ENCODE measurements around the gene KCNJ12.
A peak's percentile ranks its signal among the peaks of the same experiment; 100 is the strongest.

The KCNJ12 gene

DNA sequence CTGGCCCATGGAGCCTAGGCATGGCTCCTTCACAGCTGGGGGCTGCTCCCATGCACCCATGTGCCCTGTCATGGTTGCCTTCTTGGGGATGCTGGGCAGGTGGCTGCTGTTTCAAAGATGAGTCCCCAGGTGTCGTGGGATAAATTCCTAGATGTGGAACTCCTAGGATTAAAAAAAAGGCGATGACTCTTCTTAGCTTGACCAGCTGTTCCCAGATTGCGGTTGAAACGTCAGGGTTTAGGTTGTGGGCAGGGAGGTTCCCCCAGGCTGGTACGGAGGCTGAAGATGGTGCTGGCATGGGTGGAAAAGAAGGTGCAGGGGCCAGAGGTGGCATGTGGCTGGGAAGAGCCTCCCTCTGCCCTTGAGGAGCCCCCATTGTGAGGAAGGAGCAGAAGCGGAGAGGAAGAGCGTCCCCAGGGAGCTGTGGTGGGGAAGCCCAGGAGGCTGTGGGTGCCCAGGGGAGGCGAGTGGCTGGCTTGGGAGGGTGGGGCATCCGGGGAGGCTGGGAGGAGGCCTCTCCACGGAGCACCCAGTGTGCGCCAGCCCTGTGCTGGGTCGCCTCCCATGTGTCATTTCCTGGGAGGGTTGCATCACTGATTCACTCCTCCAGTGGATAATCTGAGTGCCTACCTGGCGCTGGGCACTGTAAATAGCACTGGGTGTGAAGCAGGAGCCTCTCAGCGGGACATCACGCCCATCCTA lies 7.5 kb upstream of the KCNJ12 start:
- no peak for DNase-seq (ENCODE audit: low read depth)

DNA sequence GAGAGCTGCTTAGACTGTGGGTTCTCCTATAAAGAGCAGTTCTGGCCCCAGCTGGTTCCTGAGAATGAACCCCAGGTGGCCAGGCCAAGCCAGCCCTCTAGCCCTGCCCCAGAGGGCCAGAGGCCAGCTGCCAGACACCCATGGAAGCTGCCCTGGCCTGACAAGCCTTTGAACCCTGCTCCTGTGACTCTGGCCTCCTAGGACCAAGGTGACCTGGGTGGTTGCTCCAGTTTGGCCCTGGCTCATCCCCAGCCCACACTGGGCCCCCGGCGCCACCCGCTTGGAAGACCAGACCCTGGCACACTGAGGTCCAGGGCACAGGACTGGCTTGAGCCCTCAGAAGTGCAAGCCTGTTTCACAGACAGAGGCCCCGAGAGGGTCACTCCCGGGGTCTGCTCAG lies 6.8 kb upstream of the KCNJ12 start:
- DNase-seq (ENCODE audit: low read depth) = no peak

DNA sequence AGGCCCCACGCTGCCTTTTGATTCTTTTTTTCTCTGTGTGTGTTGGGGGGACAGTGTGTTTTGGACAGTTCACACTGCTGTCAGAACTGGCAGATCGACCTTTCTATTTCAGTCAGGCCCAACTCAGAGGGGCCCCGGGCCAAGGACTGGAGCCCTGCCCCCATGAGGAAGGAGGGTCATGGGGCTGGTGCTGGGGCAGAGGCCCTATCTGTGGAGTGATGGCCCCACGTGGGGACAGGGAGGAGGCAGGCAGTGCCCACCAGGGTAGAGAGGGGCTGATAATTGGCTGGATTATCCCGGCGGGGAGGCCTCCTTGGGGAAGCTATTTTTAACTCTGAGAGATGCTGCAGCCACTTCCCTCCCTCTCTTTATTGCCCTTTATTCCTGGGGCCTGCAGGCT lies 5.7 kb upstream of the KCNJ12 start:
- peak; percentile 17 for DNase-seq (ENCODE audit: low read depth)

DNA sequence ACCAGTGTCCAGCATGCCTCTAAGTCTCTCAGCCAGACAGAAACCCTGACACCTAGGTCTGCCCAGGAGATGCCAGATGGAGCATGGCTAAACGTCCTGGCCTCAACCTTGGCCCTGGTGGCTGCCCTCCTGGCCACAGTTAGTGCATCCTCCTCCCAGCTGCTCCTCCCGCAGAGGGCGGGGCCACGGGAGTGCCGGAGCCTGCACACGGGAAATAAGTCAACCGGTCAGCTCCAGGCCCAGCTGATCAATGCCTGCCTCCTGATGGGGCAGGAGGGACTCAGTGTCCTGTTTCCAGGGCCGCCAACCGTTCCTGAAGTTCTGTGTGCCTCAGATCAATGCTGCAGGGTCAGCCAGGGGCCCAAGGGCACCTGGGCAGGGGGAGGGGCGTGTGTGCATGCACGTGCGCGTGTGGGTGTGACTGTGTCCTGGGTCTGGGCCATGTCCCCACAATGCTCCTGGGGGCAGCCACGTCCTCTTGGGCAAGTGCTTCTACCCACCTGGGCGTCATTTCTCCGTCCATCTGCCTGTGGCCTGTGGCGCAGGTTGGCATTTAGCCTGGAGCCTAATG lies 4.6 kb upstream of the KCNJ12 start:
- no peak for DNase-seq (ENCODE audit: low read depth)

DNA sequence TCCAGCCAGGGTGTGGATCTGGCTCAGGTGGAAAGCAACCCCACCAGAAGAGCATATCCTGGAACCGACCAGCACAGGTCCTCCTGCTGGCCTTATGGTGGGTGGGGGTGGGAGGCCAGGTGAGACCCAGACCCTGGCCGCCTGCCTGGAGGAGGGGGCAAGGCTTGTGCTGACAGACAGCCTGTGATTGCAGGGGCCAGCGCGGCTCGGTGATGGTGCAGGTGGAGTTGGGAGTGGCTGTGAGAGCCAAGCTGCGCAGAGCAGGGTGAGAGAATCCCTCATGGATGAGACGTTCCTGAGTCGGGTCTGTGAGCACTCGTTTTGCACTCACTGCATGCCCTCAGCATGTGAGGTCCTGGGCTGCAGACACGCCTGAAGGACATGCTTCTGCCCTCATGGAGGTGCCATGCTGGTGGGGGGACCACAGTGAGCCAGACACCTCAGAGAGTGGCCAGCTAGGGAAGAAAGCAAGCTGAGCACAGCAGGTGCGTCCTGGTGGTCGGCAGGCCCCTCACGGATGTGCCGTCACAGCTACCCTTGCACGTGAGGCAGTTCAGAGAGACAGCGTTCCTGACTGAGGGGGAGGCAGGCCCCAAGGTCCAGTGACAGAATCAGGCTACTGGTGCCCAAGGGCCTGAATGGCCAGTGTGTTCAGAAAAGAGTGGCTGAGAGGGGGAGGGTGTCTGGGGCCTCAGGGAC lies 3.8 kb upstream of the KCNJ12 start:
- DNase-seq (ENCODE audit: low read depth) = no peak

DNA sequence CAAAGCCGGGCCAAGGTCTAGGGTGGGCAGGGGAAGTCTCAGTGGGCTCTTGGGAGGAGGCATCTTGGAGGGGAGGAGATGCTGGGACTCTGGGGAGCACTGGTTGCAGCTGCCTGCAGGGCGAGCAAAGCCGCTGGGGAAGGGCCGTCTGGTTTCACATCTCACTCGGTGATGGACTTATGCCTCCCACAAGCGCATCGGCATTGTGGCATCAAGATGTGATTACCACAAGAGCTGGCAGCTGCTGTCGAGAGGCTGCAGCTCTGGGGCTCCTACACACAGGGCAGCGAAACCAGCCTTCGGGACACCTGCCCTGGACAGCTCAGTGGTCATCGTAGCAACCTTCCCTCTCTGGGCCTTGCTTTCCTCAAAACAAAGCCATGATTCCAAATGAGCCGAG lies 3.1 kb upstream of the KCNJ12 start:
- DNase-seq (ENCODE audit: low read depth) = no peak

DNA sequence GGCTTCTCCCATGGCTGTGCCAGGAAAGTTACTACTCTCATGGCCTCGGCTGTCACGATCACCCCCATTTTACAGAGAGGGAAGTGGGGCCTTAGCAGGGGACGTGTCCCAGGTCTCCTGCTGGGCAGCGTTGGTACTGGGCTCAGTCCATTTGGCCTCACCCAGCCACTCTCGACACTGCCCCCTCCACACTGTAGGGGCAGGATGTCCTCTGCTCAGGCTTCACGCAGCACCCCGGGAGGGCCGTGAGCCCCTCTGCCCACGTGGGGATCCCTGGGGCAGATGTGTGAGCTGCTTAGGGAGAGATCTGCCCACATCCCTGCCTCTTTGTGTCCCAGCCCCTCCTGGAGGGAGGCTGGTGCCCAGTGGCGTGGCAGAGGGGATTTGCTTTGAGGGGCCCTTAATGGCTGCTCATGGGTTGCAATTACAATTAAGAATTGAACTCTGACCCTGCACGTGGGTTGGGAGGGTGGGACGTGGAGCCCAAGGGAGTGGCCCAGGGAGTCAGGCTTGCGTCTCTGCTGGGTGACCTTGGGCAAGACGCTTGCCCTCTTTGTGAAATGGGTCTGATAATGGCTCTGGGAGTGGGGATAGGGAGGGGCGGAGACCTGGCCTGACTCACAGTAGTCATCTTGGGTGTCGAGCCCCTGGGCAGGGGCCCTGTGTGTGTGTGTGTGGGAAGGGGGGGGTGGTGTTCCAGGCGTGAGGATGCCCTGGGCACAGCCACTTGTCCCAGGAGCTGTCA lies 2.3 kb upstream of the KCNJ12 start:
- DNase-seq (ENCODE audit: low read depth) = no peak

DNA sequence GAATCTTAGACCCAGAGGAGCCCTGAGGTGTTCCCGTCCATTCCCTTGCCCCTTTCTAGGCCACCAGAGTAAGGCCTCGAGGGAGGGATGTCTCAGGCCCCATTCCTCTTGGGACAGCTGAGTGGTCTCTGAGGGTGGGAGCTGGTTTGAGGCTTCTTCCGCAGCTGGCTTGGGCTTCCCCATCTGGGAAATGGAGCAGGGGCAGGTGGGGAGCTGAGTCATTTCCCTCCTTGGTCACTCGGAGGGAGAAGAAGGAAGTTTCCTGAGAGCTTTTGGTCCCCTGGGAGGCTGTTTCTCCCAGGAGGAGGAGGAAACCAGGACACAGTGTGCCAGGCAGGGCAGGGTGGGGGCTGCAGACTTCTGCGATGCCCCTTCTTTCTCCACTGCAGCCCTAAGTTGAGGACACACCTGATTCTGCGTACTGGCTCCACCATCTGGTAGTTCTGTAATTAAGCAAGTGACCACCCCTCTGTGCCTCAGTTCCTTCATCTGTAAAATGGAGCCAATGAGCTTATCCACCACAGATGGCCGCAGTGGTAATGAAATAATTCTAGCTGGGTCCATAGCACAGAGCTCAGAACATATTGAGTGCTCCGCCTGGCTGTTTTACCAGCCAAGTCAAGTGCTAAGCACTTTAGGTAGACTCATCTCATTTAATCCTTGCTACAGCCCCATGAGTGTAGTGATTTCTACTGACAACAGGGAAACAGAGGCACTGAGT lies 1.6 kb upstream of the KCNJ12 start:
- no peak for DNase-seq (ENCODE audit: low read depth)

DNA sequence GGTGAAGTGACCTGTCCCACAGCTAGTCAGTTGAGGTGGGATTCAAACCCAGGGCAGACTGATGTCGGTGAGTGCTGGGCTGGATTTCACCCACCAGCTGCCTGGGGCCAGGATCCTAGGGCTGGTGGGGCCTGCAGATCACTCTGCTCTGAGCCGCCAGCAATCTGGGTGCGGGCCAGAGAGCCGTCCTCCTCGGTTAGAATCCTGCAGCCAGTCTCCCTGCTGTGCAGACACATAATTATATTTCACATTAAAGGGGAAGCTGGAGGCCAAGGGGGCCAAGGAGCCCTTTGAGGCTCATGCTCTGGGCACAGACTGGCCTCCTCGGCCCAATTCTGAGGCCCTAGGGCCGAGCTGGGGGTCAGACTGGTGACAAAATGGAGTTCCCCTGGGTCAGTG lies 996 bp upstream of the KCNJ12 start:
- no peak for DNase-seq (ENCODE audit: low read depth)

DNA sequence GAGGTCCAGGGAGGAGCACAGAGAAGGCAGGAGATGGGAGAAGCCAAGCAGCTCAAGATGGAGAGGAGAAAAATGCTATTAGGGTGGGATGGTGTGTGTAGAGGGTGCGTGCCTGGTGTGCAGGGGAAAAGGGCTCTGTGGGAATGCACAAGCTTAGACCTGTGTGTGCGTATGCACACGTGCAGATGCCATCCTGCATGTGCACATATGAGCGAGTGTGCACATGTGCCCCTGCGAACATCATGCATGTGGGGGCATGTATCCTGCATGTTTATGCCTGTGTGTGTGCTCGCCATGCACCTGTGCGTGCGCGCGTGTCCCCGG lies 438 bp upstream of the KCNJ12 start:
- DNase-seq (ENCODE audit: low read depth) = no peak

DNA sequence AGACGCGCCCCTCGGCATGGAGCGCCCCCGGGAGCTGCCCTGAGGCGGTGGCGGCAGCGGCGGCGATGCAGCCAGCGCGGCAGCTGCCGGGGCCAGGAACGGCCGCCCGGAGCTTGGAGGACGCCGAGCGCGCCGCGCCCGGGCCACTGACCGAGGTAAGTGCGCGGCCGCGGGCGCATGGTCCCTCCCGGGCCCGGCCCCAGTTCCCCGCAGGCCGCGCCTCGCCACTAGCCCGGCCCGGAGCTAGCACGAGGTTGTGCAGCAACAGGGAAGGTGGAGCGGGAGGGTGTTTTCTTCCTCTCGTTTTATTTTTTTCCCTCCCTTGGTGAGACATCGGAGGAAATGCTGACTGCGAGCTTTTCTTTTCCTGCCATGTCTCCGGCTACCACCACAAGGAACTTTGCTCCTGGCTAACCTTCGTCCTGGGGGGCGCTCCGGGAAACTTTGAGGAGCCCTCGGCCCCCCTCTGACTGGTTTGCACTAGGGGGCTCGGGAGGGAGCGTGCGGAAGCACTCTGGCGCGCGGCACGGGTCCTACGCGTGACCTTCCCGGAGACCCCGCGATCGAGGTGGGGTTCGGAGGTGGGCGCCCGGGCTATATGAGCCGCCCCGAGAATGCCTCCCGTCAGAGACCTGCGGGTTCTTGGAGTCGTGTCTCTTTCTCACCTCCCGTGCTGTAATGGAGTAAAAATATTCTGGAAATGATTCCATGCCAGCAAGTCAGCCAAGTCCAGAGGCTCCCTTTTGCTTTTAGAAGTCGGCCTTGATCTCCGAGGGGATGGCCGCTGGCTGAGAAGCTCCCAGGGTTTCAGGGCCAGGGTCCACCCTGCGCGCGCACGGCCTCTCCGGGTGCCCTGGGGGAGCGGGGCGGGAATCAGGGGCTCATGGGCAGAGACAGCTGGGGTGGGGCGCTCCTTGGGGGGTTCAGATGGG lies 868 bp downstream of the KCNJ12 start:
- peak; percentile 40 for DNase-seq (ENCODE audit: low read depth)

DNA sequence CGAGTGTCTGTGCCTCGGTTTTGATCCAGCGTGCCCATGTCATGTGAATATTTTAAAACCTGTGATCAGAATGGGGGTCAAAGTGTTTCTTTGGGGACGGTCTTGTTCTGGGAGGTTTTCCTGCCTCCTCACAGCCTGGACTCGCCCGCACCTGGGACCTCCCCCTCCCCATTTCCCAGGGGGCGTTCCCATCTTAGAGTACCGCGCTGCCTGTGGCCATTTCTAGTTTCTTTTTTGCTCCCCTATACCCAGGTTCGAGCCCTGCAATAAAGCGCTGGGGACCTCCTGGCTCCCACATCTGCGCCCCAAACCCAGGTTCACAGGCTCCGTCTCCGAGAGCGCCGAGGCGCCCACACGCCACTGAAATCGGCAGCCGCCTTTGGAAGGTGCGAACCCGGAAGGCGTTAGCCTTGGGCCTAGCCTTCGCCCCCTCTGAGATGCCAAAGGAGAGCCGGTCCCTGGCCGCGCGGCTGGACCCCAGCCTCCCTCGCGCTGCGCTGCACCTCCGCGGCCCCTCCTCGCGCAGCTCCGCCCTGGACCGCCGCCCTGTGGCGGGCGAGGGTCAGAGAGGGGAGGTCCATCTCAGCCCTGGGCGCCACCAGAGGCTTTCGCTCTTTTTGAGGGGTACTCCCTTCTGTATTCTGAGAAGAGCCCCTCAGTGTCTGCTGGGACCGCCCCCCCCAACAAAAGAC lies 1.7 kb downstream of the KCNJ12 start:
- no peak for DNase-seq (ENCODE audit: low read depth)

DNA sequence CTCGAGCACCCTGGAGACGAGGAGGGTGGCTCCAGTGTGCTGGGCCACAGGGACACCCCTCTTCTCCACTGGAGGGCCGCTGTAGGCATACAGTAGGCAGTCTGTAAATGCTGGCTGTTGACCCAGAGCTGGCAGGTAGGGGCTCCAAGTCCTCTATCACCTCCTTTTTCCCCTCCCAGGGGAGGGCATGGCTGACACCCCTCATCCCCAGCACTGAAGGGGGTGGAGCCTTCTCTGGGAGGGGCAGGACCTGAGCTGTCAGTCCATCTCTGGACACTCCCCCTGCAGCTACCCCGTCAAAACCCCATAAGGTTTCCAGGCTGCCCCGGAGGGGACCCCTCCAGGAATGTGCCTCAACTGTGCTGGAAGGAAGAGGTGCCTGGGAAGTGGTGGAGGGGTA lies 2.4 kb downstream of the KCNJ12 start:
- no peak for DNase-seq (ENCODE audit: low read depth)

DNA sequence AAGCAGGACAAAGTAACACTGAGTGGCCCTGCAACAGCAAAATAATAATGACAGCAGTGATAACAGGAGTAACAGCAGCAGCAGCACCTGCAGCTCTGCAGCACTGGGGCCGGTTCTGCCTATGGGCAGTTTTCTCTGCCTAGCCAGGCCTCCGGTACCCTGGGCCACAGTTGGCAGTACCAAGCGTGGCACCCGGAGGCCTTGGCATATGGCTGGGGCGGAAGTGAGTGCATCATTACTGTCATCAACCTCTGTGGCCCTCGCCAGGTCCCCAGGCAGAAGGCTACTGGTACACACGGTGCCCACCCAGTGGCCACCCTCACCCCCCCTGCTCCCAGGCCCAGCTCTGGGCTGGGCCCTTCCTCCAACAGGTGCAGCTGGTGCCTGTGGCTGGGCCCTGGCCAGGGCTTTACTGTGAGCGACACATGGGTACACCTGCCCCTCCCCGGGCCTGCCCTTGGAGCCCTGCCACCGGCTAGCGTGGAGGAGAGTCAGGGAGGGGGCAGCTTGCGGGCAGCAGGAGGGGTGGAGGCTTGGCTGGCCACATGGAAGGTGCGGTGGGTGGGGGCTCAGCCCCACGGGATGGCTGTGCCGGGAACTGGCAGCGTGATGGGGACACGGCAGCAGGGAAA lies 3.0 kb downstream of the KCNJ12 start:
- DNase-seq (ENCODE audit: low read depth) = no peak

DNA sequence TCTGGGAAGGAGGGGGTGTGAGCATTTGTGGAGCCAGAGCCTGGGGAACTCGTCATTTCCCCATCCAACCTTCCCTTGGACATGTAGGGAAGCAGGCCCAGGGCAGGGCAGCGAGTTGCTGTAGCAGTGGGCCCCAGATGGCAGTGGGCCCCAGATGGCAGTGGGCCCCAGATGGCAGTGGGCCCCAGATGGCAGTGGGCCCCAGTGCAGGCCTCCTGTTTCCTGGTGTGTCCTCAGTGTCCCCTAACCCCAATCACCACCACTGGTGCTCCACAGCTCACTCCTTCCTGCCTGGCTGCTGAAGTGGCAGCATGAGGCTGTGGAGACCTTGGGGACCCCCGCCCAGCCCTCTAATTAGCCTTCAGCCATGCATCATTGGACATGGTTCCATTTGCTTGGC lies 4.5 kb downstream of the KCNJ12 start:
- DNase-seq (ENCODE audit: low read depth) = no peak

DNA sequence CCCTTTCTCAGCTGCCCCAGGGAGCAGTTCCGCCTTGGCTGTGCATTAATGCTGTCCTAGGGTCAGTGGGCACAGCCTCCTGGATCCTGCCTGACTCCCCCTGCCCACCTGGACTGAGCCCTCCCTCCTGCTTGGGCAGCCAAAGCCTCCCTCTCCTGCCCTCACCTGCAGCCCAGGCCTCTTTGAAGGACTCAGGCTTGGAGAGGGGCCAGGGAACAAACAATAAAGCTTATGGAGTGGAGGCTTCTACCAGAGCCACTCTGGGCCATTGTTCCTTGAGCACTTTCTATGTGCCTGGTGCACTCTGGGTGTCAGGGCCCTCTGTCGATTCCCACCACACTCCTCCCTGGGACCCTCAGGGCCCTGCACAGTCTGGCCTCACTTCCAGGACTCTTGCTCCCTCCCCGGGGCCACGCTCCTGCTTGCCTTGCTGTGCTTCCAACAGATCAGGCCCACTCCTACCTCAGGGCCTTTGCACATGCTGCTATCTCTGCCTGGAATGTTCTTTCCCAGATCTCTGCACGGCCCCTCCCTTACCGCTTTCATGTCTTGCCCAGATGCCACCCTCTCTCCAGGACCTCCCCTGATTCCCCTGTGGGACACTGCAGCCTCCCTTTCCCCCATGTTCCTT lies 5.0 kb downstream of the KCNJ12 start:
- DNase-seq (ENCODE audit: low read depth) = no peak

DNA sequence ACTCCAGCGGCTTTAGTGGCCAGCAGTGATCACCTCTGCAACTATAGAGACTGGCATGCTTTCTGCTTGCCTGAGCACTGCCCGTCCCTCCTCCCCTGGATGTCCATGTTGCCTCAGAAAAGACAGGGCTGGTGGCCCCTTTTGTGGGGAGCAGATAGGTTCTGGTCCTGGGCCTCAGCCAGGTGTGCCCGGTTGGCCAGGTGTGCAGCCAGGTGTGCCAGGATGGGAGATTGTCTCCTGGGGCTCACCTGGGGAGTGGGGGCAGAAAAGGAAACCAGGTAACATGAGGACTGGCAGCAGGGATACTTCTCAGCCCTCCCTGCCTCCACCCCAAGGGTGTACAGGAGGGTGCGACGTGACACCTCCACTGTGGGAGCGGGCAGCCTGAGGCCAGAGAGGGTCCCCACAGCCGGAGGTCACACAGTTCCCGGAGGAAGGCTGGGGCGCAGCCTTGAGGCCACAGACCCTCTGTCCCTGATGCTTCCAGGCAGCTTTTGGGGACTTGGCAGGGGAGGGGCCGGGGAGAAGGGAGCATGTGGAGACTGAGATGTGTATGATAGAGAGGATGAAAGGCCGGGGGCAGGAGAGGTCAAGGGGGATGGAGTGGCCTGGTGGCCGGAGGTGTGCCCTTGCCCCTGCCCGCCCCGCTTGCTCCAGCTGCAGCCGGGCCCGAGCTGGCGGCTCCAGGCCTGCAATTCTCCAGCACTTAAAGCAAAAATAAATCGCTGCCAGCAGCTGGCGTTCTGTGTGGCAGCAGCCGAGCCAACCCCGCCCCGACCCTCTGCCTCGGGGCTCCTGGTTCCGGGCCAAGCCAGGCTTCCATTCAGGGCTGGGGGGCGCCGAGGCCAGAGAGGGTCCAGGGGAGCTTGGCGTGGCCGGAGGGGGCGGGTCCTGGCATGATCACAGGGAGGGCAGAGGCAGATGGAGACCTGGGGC lies 6.7 kb downstream of the KCNJ12 start:
- DNase-seq (ENCODE audit: low read depth) = no peak

DNA sequence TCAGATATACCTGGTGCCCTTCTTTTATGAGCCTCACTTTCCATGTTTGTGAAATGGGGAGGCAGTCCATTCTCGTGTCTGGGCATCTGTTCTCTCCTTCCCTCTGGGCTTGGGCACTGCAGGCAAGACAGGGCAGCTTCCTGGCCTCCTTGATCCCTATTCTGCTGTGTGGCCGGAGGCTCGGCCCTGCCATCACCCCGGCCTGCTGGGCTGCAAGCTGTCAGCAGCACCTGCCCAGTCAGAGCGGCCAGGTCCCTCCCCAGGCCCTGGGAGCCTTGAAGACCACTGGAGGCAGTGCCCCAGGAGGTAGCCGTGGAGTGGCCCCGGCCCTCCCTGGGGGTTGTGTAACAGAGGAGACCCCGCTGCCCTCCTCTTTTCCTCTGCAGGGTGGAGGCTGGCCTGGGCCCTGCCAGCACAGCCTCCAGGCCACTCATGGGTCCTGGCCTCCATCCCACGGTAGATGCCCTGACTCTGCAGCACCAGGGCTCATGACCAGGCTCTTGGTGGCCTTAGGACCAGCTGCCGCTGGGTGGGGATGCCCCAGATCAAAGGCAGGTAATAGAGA lies 9.2 kb downstream of the KCNJ12 start:
- no peak for DNase-seq (ENCODE audit: low read depth)
